Activated effector memory CD4-positive, alpha-beta T cell treated with anti-CD3 and anti-CD28 coated beads, Interleukin-2, amount 50 U/mL, for 16 hours (primary cell): ENCODE results near the gene MEIS3.

Source experiments
- DNase-seq: peaks from one replicate; pipeline ENCODE4 v3.0.0-alpha.2; 2020

MEIS3 gene

DNA sequence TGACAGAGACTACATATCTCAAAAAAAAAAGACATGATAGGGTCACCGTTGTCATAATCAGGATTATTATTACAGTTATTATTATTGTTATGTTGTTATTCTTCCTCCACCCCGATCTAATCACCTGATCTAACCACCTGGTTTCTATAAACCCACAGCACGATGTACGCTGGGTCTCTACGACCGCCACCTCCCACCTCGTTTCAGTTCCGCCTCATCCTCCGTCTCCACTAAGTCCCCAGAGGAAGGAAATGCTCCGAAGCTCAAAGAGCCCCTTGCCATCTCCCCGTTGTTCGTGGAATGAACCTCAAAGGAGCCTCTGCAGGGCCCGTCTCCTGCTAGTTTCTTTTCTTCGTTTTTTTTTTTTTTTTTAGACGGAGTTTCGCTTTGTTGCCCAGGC is 15.9 kb upstream of the MEIS3 start:
- no peak for DNase-seq

DNA sequence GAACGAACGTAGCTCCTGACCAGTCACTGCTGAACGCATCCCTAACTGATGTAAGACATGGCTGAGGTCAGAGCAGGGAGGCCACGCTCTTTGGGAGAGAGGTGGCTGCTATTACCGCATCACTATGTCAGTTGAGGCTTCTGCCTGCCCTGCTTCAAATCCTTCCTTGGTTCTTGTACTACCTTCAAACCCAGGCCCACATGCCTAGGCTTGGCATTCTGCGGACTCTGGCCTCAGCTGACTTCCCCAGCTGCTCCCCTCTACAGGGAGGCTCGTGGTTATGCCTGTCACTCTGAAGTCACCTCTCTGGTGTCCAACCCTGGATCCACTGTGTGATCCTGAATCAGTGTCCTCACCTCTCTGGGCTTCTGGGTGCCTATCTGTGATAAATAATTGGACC is 14.8 kb upstream of the MEIS3 start:
- DNase-seq: no peak

DNA sequence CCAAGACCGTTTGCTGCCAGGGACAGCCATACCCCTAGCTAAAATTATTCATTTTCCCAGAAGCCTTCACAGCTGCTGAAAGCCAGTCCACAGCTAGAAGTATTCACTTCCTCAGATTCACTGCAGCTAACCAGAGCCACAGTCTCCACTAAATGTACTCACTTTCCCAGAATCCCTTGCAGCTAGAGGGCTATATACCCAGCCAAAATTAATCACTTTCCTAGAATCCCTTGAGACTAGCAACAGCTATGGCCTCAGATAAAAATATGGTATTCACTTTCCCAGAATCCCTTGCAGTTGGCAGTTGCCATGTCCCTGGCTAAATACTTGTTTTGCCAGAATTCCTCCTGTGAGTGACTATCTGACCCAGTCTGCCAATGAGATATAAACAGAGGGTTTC is 13.8 kb upstream of the MEIS3 start:
- DNase-seq: no peak

DNA sequence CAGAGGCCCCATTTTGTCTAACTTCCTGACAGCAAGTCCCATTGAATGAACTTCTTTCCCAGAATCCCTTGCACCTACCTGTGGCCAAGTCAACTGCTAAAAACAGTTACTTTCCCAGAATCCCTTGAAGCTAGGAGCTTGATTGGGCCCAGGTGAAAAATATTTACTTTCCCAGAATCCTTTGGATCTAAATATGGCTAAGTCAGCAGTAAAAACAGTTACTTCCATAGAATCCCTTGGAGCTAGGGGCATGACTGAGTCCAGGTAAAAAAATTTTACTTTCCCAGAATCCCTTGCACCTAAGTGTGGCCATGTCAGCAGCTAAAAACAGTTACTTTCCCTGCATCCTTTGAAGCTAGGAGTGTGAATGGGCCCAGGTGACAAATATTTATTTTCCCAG is 13.2 kb upstream of the MEIS3 start:
- no peak for DNase-seq

DNA sequence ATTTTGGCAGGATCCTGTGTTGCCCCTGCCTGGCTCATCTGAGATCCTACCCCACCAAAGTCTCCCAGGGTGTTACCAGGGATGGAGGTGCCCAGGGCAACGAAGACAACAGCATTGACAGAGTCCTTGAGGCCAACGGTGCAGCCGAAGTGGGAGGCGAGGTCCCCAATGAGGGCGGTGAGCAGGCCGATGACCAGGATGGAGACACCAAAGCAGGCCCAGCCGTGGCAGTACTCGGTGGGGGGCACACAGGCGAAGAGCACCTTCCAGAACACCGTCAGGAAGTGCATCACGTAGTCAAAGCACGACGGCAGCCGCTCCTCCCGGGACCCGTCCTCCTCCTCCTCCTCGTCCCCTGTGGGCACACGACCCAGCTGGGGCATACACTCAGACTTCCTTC is 12.8 kb upstream of the MEIS3 start:
- DNase-seq: no peak

DNA sequence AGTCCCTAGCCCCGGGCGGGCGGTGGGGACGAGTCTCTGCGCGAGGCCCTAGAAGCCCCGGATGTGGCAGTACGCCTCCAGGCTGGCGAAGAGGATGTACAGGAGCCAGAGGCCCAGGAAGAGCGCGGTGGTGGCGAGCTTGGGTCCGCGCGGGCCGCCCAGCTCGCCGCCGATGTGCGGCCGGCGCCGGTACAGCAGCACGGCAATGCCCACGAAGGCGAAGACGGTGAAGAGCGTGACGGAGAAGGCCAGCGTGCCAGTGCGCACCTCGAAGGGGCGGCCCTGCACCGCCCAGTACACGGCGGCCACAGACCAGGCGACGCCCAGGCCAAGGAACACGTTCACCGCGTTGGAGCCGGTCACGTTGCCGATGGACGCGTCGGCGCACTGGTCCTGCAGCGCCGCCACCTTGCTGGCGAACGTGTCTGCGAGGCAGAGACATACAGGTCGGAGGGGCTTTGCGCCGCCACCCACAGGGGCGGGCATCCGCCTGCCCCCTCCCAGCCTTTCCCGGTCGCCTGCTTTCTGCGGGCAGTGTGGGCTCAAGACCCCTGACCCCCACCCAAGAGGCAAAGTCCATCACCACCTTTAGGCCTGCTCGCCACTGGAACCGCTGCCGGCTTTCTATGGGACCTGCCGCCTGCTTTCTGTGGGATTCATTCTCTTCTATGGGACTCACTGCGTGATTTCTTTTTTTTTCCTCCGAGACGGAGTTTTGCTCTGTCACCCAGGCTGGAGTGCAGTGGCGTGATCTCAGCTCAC is 10.9 kb upstream of the MEIS3 start:
- DNase-seq: peak; percentile 69

DNA sequence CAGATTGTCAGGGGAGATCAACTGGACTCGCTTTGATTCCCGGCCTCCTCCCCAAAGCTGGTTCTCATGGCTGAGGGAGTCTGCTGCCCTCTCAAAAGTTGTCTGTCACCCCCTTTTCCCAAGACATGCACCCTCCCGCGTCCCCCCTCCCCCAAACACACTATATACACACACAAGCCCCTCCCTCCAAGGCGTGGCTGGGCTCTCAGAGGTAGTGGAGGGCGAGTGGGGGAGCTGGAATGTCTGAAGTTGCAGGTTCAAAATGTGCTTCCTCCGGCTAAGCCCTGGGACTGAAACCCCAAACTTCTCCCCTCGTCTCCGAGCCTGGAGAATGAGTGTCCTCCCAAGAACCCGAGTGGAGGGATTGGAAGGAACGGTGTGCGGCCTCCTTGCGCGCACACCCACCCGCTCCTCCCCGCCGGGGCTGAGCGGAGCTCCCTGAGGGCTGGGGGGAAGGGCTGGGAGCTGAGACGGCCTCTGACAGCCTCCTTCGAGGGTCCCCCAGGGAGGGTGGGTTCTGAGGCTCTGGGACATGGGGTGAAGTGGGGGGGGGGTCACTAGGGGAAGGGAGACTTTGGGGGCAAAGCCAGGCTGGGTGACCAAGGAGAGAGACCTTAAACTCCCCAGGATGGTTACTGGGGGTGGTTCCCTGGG is 9.9 kb upstream of the MEIS3 start:
- no peak for DNase-seq

DNA sequence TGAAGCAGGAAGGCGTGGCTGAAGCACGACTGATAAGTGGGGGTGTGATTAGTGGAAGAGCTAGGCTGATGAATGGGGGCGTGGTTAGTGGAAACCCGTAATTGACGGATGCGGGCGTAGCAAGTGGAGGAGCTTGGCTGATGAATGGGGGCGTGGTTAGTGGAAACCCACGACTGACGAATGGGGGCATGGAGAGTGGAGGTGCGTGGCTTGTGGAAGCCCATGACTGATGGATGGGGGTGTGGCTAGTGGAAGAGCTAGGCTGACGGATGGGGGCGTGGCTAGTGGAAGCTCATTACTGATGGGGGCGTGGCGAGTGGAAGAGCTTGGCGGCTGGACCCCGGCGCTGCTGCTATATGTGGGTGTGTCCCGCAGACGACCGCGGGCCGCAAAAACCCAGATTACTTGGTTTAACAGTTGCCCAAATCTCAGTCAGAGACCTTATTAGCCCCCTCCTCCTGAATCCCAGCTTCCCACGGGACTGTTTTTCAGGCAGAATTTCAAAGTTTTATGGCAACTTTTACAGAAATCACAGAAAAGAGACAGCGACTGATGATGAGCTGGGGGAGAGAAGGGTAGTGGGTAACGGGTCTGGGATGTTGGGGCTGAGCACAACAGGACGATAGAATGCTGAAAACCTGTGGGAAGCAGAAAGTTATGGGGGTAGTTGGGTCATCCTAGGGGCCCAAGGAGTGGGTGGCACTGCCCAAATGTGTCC is 9.0 kb upstream of the MEIS3 start:
- DNase-seq: peak; percentile 92

DNA sequence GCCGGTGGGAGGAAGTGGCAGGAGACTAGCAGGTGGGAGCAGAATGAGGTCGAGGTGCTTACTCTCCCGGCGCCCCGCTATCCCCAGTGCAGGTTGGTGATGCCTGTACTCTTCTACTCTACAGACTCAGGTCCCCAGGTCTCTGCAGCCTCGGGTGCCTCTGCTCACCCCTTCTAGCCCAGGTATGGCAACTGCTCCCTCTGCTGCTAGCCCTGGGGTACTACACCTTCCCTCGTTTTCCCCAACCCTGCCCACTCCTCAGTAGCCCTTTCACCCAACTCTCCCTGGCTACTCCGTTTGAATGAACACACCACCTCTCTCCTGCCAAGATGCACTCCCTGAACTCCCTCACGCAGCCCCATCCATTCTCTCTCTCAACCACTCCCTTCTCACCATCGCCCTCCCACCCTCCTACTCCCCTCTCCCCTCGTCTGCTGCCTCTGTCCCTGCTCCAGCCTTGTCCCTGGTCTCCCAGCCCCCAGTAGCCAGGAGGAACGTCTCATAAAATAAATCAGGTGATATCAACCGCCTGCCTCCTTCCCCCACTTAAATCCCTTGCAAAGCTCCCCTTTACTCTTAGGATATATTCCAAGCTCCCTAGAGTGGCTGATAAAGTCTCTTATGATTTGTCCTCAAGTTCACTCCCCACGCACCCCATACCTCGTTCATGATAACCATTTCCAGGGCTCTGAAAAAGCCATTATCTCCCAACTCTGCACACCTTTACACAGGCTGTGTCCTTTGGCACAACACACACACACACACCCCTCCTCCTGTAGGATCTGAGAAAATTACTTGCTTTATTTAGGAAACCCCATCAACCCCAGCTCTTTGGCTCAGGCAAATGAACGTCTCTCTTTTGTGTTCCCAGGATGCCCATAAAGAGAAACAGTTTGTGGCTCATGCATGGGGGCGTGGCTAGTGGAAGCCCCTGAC is 8.2 kb upstream of the MEIS3 start:
- peak; percentile 89 for DNase-seq

DNA sequence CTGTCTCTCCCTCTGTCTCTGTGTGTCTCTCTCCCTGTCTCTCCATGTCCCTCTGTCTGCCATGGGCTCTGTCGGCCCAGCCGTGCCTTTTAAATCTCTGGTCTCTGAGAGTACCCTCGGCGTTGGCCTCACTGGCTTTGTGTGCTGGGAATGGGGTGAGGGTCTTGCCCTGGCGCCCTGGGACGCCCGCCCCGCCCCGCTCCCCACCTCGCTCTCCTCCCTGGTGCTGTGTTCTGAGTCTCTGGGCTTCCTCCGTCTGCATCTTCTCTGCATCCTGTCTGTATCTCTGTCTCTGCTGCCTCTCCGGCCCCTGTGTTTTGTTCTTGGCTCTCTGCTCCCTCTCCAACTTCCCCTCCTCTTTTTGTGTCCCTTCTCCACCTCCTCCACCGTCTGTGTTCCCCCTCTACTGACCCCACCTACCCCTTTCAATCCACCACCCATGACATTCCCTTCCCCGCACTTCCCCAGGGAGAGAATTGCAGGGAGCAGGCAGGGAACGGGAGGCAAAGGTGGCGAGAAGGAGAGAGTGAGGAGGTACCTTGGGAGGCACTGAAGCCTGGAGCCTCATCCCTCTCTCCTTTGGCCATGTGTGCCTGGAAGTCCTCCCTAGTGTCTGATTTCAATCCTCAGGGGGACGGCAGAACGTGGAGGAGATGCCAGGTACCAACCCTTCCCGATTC is 4.0 kb upstream of the MEIS3 start:
- no peak for DNase-seq

DNA sequence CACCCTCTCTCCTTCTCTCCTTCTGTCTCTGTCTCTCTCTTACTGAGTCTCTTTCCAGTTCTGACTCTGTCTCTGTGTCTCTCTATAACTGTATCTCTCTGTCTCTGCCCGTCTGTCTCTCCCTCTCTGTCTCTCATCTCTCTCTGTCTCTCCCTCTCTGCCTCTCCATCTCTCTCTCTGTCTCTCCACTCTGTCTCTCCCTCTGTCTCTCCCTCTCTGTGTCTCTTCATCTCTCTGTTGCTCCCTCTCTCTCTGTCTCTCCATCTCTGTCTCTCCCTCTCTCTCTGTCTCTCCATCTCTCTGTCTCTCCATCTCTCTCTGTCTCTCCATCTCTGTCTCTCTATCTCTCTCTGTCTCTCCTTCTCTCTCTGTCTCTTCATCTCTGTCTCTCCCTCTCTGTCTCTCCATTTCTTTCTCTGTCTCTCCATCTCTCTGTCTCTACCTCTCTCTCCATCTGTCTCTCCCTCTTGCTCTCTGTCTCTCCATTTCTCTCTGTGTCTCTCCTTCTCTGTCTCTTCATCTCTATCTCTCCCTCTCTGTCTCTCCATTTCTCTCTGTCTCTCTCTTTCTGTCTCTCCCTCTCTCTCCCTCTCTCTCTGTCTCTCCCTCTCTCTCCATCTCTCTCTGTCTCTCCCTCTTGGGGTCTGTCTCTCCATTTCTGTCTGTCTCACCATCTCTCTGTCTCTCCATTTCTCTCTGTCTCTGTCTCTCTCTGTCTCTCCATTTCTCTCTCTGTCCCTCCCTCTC is 3.3 kb upstream of the MEIS3 start:
- no peak for DNase-seq

DNA sequence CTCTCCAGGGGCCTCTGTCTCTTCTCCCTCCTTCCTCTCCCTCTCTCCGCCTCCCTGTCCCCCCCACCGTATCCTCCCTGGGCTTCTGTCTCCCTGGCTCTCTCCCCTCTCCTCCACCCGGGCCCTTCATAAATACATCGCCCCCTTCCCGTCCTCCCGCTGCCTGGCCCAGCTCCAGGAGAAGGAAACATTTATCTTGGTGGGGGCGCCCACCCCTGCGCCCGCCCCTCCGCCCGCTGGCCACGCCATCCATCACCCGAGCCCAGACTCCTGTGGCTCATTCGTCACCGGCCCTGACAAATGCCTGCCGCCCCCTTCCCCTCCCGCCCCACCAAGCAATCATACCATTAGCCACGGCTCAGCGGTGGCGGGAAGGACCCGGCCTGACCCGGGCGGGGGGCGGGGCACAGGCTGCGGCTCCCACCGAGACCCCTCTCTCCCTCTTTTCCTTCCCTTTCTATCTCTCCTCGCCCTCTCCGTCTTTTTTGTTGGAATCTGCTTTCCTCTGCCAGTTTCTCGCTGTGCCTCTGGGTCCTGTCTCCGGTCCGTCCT is 2.6 kb upstream of the MEIS3 start:
- no peak for DNase-seq

DNA sequence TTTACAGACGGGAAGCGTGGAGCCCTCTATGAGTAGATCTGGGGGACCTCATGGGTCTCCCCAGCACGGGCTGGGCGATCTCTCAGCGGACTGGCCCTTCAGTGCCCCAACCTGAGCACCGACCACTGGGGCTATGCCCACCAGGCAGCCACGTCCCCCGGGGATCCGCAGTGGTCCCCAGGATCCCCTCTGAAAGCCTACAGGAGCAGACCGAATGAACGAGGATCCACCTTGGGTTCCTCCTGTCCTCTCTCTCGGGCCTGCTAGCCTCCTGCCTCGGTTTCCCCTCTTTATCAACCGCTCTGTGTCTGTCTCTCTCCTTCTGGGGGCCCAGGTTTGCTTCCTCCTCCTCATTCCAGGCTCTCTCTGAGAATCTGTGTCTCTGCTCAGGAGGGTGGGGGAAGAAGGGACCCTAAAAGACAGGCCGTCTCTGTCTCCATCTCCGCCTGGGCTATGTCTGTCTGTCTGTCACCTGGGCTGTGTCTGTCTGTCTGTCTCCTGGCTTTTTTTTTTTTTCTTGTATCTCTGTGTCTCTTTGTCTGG is 2.0 kb upstream of the MEIS3 start:
- no peak for DNase-seq

DNA sequence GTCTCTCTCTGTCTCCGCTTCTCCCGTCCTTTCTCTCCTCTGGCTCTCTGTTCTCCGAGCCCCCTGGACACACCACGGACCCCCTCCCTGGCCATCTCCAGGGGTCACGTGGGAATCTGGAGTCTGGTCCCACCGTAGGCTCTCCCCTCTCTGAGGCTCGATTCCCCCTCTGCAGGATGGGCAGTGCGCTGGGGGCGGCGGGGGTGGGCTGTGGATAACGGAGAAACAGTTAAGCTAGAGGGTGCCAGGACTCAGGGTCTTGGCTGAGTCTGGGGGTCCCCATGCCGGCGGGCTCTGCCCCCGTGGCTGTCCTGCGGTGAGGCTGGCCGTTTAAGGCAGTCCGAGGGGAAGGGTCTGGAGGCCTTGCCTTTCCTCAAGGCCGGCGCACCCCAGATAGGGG is 462 bp upstream of the MEIS3 start:
- no peak for DNase-seq

DNA sequence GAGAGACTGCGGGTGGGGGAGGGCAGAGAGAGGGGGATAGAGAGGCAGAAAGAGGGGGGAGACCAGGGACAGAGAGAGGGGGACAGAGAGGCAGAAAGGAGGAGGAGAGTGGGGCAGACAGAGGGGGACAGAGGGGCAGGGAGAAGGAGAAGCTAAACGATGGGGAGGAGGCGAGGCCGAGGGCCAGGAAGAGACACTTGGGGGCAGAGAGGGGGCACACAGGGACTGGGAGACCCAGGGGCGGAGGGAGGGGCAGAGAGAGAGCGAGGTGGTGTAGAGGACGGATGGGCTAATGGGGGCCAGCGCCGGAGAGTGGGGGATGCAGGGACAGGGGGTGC is 666 bp downstream of the MEIS3 start:
- no peak for DNase-seq

DNA sequence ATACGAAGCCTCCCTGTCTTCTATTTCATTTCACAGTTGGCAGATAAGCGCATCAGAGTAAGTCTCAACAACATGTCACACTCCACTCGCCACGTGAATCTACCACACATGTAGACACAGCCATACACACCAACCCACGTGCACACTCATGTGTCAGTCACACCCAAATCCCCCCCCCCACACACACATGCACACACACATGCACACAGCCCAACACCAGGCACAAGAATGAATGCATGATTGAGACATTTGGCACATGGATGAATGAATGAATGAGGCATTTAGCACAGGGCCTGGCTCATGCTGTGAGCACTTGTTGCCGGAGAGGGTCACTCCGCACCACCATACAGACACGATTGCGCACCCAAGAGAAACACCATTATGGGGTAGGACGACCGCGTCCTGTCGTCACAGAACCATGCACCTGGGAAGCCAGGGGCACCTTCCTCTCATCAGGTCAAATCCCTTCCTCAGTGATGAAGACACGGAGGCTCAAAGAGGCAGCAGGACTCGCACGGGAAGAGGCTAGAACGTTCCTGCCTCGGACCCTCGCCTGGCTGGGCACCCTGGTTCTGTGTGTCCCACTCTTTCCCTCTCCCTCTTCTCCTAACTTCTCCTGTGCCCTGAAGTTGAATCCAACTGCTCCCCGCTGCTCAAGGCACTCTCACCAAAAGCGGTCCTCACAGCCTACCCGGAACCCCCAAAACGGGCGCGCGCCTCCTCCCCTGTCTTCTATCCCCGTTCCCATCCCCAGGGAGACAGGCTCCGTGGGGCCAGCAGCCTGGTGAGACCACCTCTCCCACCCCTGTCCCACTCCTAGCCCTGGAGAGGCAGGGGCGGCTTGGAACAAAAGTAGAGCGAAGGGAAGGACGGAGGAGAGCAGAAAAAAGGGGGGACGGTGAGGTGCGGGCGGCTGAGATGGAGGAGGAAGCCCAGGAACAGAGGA is 1.3 kb downstream of the MEIS3 start:
- no peak for DNase-seq

DNA sequence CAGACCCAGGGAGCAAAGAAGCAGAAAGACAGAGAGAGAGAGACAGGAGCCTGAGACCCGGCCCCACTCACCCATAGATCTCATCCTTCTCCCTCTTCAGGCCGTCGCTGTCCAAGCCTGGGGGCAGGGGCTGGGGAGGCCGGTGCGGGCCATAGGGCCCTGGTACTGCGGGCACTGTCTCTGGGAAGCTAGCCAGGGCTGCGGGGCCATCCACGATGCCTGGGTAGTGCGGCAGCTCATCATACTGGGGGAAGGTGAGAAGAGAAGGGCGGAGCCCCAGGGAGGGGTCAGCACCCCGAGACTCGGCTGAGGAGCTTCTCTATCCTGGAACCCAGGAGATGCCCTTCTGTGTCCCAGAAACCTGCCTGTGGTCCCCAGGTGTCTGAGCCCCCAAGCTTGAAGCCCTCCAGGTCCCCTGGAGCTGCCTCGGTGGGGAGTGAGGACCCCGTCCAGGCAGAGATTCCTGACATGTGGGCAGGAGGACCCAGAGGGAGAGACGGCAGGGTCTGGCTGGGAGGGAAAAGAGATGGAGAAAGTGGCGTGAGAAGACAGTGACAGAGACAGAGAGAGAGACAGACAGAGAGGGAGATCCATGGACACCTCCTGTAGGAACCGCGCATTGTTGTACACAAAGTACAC is 2.1 kb downstream of the MEIS3 start:
- no peak for DNase-seq

DNA sequence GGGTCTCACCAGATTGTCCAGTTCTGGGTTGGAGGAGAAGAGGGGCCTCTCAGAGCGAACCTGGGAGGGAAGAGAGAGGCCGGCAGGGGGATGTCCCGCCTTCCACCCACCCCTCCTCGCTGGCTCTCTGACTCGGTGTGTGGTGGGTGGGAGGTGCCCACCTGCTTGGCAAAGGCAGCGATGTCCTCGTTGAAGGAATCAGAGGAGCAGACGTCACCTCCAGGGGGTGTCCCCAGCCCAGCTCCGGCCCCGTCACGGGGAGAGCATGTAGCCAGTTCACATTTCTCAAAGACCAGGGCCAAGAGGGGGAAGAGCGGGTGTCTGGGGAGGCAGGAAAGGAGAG is 2.7 kb downstream of the MEIS3 start:
- DNase-seq: no peak

DNA sequence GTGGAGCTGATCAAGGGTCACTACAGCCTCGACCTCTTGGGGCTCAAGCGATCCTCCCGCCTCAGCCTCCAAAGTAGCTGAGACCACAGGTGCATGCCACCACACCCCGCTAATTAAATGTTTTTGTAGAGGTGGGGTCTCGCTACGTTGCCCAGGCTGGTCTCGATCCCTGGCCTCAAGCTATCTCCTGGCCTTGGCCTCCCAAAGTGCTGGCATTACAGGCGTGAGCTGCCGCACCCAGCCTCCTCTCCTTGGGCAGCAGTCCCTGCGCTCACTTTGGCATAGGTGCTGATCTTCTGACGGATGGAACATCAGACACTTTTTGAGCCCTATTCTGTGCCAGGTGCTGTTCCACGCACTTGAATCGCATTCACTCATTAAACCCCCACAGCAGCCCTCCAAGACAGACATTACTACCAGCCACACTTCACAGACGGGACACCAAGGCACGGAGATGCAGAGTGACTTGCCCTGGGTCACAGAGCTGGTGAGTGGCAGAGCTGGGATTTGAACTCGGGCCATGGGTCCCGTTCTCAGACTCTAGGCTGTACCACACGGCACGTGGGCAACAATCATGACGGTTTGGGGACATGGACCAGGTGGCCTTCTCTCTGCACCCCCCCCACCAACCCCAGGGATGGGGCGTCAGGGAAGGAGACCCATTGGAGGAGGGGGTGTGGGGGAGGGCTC is 3.2 kb downstream of the MEIS3 start:
- no peak for DNase-seq
